ENCODE results near the gene COL6A1. TPM values are rescaled to one million over a fixed set of nuclear protein-coding genes. Genes with fewer than 3 reads are reported as not detected.
A peak's percentile ranks its signal among the peaks of the same experiment; 100 is the strongest.

Gene COL6A1
- polyA plus RNA-seq, 1 of the 3 experiments (the other 2 are of a cell fraction) = 107 TPM

DNA sequence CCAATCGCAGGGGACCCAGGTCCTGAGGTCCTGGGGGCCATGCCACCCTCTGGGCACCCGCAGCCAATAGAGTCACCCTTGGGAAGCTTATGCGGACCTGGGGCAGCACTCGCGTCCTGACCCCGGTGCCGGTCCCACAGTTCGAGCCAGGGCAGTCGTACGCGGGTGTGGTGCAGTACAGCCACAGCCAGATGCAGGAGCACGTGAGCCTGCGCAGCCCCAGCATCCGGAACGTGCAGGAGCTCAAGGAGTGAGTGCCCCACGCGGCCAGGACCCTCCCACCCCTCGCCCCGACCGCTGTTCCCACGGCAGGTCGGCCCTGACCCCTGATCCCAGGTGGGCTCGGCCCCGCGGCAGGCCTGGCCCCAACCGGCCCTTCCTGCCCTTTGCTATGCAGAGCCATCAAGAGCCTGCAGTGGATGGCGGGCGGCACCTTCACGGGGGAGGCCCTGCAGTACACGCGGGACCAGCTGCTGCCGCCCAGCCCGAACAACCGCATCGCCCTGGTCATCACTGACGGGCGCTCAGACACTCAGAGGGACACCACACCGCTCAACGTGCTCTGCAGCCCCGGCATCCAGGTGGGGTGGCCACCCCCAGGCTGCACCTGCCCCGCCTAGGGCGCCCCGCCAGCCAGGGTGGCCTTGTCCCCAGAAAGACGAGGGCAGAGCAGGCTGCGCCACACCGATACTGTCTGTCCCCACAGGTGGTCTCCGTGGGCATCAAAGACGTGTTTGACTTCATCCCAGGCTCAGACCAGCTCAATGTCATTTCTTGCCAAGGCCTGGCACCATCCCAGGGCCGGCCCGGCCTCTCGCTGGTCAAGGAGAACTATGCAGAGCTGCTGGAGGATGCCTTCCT is 20.5 kb downstream of the COL6A1 start:
- Histone ChIP-seq H2AFZ (ENCODE audit: low read depth) (no peak overlapping the region), H3K9me3 (no peaks in the 10 kb centered on the region), H3K4me1 (ENCODE audit: control insufficient read depth in 1 of 2, insufficient read depth in 2 of 2, low read depth in 1 of 2, low read length in 1 of 2) (no peaks in the 10 kb centered on the region; a peak in 1 of 4 replicates), H3K9ac (no peak overlapping the region), H3K4me3 (ENCODE audit: low read depth in 2 of 2, low read length in 1 of 2) (no peak overlapping the region), H3K4me2 (no peak overlapping the region), H3K27me3 (ENCODE audit: insufficient read depth) (no peaks in the 10 kb centered on the region), H3K9me2 (no peaks in the 10 kb centered on the region), H3K79me2 (ENCODE audit: insufficient read depth) (no peaks in the 10 kb centered on the region), H3F3A (replicated peaks; ENCODE audit: insufficient read depth) (no peaks in the 10 kb centered on the region), H4K20me1 (ENCODE audit: insufficient read depth) (no peaks in the 10 kb centered on the region), H3K27ac (ENCODE audit: low read depth in 2 of 2, low read length in 1 of 2) (no peak overlapping the region), H3K36me3 (replicated peaks in 1 of 2; ENCODE audit: control insufficient read depth in 1 of 2, insufficient read depth in 2 of 2, low read length in 1 of 2) (peaks cover 0 to 12% of the 10 kb centered on the region in 2 experiments)
- POLR2A ChIA-PET = no interaction called here
- 81% methylated on average over 15 of the region's 51 CpGs for WGBS (ENCODE audit: low lambda C conversion rate)
- CTCF ChIA-PET = no interaction called here
- DNase-seq = peak; percentile 23
- TF ChIP-seq FOXM1 (IDR thresholded peaks at IDR 0.05; ENCODE audit: low read depth) (no peak), CHD2 (IDR thresholded peaks at IDR 0.05; ENCODE audit: low read length, partially characterized antibody) (no peak), MEF2A (IDR thresholded peaks at IDR 0.05; ENCODE audit: borderline replicate concordance, low read depth) (no peak), EP300 (IDR thresholded peaks at IDR 0.05; ENCODE audit: borderline replicate concordance in 1 of 2, low read depth in 1 of 2, low read length in 1 of 2) (no peak), TCF12 (IDR thresholded peaks at IDR 0.05) (no peak), YY1 (IDR thresholded peaks at IDR 0.05; ENCODE audit: low read depth) (no peak), JUND (IDR thresholded peaks at IDR 0.05) (no peak), TEAD4 (IDR thresholded peaks at IDR 0.05; ENCODE audit: borderline replicate concordance, insufficient read depth) (no peak), GATA2 (CRISPR knock-in tag; IDR thresholded peaks at IDR 0.05) (no peak), FOXJ3 (CRISPR knock-in tag; IDR thresholded peaks at IDR 0.05) (no peak), SIN3A (IDR thresholded peaks at IDR 0.05; ENCODE audit: borderline replicate concordance, low read depth, low read length) (no peak), SMC3 (IDR thresholded peaks at IDR 0.05; ENCODE audit: low read depth, low read length) (no peak), EZH2phosphoT487 (IDR thresholded peaks at IDR 0.05; ENCODE audit: borderline replicate concordance, low read depth) (no peak), GABPA (IDR thresholded peaks at IDR 0.05; ENCODE audit: low read depth) (no peak)
- TF ChIP-seq, protein P1, sequence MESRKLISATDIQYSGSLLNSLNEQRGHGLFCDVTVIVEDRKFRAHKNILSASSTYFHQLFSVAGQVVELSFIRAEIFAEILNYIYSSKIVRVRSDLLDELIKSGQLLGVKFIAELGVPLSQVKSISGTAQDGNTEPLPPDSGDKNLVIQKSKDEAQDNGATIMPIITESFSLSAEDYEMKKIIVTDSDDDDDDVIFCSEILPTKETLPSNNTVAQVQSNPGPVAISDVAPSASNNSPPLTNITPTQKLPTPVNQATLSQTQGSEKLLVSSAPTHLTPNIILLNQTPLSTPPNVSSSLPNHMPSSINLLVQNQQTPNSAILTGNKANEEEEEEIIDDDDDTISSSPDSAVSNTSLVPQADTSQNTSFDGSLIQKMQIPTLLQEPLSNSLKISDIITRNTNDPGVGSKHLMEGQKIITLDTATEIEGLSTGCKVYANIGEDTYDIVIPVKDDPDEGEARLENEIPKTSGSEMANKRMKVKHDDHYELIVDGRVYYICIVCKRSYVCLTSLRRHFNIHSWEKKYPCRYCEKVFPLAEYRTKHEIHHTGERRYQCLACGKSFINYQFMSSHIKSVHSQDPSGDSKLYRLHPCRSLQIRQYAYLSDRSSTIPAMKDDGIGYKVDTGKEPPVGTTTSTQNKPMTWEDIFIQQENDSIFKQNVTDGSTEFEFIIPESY (IDR thresholded peaks at IDR 0.05; ENCODE audit: borderline replicate concordance, low read depth) = no peak
- TF ChIP-seq, protein P2, sequence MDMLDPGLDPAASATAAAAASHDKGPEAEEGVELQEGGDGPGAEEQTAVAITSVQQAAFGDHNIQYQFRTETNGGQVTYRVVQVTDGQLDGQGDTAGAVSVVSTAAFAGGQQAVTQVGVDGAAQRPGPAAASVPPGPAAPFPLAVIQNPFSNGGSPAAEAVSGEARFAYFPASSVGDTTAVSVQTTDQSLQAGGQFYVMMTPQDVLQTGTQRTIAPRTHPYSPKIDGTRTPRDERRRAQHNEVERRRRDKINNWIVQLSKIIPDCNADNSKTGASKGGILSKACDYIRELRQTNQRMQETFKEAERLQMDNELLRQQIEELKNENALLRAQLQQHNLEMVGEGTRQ (IDR thresholded peaks at IDR 0.05; ENCODE audit: borderline replicate concordance, low read depth, low read length) = no peak
